ENCODE results near the gene SDHAF3.

DNA sequence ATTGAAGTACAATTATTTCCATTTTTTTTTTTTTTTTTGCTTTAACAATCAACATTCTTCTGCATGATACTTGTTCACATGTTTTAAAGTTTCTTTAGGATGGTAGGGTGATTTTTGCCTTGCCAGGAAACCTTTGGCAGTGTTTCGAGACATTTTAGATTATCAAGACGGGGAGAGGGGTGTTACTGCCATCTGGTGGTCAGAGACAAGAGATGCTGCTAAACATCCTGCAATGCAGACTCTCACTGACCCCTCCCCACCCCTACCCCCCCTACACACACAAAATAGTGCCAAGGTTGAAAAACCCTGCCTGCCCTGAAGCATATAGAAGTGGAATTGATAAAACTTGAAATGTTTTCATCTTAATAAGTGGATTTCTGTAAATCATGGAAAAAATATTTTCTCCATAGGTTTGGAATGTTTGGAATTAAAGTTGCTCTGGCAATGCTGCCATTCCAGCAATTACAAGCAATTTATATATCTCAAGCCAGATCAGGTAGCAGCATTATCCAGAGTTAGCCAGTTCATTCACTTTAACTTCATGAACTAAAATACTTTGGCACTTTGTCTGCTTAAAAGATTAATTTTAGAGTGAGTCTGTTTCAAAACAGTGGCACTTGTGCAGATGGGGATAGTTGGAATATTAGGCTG is 62.1 kb downstream of the SDHAF3 start:
- no peak for TF ChIP-seq CHD2 (IDR thresholded peaks at IDR 0.05; ENCODE audit: low read length)
- TF ChIP-seq HDAC6 (IDR thresholded peaks at IDR 0.05; ENCODE audit: low read depth, low read length) = no peak
- no peak for TF ChIP-seq EP300 (IDR thresholded peaks at IDR 0.05; ENCODE audit: borderline replicate concordance in 1 of 2, low read depth in 2 of 2, low read length in 2 of 2)

Data from H1 (cell line).